ENCODE measurements around the gene TCF4. TPM values are rescaled to one million over a fixed set of nuclear protein-coding genes. Genes with fewer than 3 reads are reported as not detected.

The TCF4 gene
- 1 to 10 TPM; 7.9 to 8.9 TPM for total RNA-seq
- 1 to 10 TPM in 1 of 3 donors, under 1 TPM in 2; 0.39 to 1.1 (median 0.92) TPM for polyA plus RNA-seq
- 1.2 to 3.3 (median 2.5) reads per million in 6 experiments for total RNA-seq

DNA sequence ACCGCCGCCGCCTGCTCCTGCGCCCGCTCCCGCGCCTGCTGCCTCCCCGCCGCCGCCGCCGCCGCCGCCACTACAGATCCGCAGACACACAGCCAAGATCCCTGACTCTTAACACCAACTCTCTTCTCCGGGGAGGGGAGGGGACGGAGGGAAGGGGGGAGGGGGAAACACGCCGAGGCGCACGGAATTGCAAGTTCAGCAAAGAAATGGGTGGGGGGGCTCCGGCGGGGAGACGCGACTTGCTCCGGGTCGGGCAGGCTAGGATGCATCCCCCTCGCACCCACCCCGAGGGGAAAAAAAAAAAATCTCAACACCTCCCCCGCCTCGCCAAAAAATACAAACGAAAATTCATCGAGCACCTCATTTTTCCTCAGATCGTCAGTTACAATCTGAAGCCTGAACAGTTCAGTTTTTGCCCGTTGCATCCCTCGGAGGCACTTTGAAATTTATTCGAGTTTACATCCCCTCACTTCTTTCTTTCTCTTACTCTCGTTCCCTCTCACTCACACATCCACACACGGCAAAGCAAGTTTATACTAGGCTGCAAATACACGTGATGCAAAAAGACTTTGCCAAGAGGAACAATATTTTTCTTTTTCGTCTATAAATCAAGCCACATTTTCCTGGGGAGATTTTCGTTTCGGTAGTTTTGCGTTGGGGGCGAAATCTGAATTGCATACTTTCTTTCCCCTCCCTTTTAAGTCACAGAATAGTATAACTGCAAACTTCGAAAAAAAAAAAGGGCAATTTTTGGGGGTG is at the start of gene TCF4:
Gene TCF4 (minus strand): TSS at position 82 of the 759 bp plus-strand sequence. CDS start 1,076 bp downstream, outside the sequence.
- Mint-ChIP-seq H3K36me3 (peaks cover 0 to 5% (median 2%) of the 10 kb centered on the region in 3 donors), H3K27me3 (peaks cover 30 to 35% (median 33%) of the 10 kb centered on the region in 5 donors), H3K27ac (peak within 1 kb of the TSS; percentile 28 to 89 (median 75)), H3K4me1 (peaks cover 4 to 34% (median 21%) of the 10 kb centered on the region in 4 donors), H3K4me3 (peak within 1 kb of the TSS; percentile 75 to 95 (median 90)), H3K9me3 (peaks cover 0 to 5% (median 0%) of the 10 kb centered on the region in 9 donors)
- DNase-seq (peak in 7 of 10 donors; percentile 17 to 44 (median 31)), ATAC-seq (peak; percentile 26 to 36)
- POLR2A ChIA-PET = no interaction called here

DNA sequence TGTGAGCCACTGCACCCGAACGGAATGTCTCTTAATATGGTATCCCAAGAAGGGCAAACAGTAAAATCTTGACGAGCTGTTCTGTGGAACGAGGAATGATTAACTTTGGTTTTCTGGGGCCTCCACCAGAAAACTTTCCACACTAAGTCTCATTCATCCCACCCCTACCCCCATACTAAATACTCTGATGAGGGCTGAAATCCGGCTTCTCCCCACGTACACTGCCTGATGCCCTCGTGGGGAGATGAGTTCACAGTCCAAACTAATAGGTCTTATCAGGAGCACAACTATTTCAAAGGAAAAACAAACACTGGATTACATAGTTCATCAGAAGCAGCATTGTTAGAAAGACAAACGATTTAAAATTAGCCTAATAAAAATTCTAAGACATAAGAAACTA is 49.2 kb upstream of the TCF4 start:
- Mint-ChIP-seq H3K9me3 (peaks cover 2 to 19% (median 10%) of the 10 kb centered on the region in 9 donors), H3K4me3 (no peak overlapping the region), H3K4me1 (no peaks in the 10 kb centered on the region), H3K27ac (peak overlapping the region in 1 of 10 donors; percentile 63), H3K36me3 (peaks cover 0 to 12% (median 0%) of the 10 kb centered on the region in 3 donors), H3K27me3 (peaks cover 0 to 10% (median 3%) of the 10 kb centered on the region in 5 donors)
- POLR2A ChIA-PET = no interaction called here
- ATAC-seq = no peak
- DNase-seq = no peak

- POLR2A ChIA-PET = no interaction called here
- Mint-ChIP-seq H3K27me3 (peaks cover 0 to 10% (median 2%) of the 10 kb centered on the region in 5 donors), H3K9me3 (peaks cover 0 to 5% (median under 1%) of the 10 kb centered on the region in 9 donors), H3K4me3 (no peak overlapping the region), H3K27ac (no peak overlapping the region), H3K36me3 (peaks cover 0 to 4% (median 0%) of the 10 kb centered on the region in 3 donors), H3K4me1 (no peaks in the 10 kb centered on the region)
- DNase-seq (no peak), ATAC-seq (no peak)
These were observed 47.4 kb upstream of the TCF4 start for GRCh38 chr18:55635439-55635838.

DNA sequence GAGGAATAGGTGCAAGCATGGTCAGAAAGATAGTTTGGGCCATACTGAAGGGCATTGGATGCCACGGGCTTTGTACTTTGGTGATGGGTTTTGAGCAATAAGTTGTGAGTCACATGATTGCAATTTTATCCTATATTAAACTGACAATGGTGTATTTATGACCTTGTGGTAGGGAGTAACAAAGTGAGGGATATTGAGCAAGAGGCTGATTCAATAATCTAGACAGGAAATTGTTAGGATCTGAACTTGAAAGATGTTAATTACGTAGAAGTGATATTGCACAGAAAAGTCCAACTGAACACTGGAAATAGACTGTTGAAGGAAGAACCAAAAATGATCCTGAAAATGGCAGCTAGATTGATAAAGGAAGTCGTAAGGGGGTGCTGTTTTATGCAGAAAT is 46.6 kb upstream of the TCF4 start:
- Mint-ChIP-seq H3K4me3 (no peak overlapping the region), H3K27ac (no peak overlapping the region), H3K4me1 (no peaks in the 10 kb centered on the region), H3K36me3 (peaks cover 0 to 4% (median 0%) of the 10 kb centered on the region in 3 donors), H3K27me3 (peaks cover 0 to 10% (median 2%) of the 10 kb centered on the region in 5 donors), H3K9me3 (peaks cover 0 to 5% (median 0%) of the 10 kb centered on the region in 9 donors)
- POLR2A ChIA-PET = no interaction called here
- ATAC-seq (no peak), DNase-seq (no peak)

- Mint-ChIP-seq H3K4me1 (no peaks in the 10 kb centered on the region), H3K4me3 (no peak overlapping the region), H3K27ac (no peak overlapping the region), H3K9me3 (peaks cover 0 to 5% (median 0%) of the 10 kb centered on the region in 9 donors), H3K36me3 (peaks cover 0 to 4% (median 0%) of the 10 kb centered on the region in 3 donors), H3K27me3 (peaks cover 0 to 10% (median 2%) of the 10 kb centered on the region in 5 donors)
- ATAC-seq = no peak
- POLR2A ChIA-PET = no interaction called here
- no peak for DNase-seq
These were observed 45.0 kb upstream of the TCF4 start for GRCh38 chr18:55633032-55633431.

GRCh38 chr18:55629133-55629532 is 41.1 kb upstream of the TCF4 start:
- no peak overlapping the region for H3K27ac Mint-ChIP-seq
- H3K36me3 Mint-ChIP-seq = peaks cover 0 to 4% (median 0%) of the 10 kb centered on the region in 3 donors
- H3K9me3 Mint-ChIP-seq = peaks cover 0 to 3% (median 0%) of the 10 kb centered on the region in 9 donors
- no peaks in the 10 kb centered on the region for H3K4me1 Mint-ChIP-seq
- ATAC-seq = no peak
- DNase-seq = no peak
- peaks cover 0 to 3% (median 2%) of the 10 kb centered on the region in 5 donors for H3K27me3 Mint-ChIP-seq
- H3K4me3 Mint-ChIP-seq = no peak overlapping the region
- POLR2A ChIA-PET = no interaction called here

GRCh38 chr18:55627007-55627406 is 39.0 kb upstream of the TCF4 start:
- peaks cover 0 to 4% (median 0%) of the 10 kb centered on the region in 9 donors for H3K9me3 Mint-ChIP-seq
- no peak overlapping the region for H3K4me3 Mint-ChIP-seq
- DNase-seq = no peak
- ATAC-seq = no peak
- peaks cover 0 to 3% (median 0%) of the 10 kb centered on the region in 5 donors for H3K27me3 Mint-ChIP-seq
- H3K36me3 Mint-ChIP-seq = no peaks in the 10 kb centered on the region
- H3K27ac Mint-ChIP-seq = no peak overlapping the region
- POLR2A ChIA-PET = no interaction called here
- no peaks in the 10 kb centered on the region for H3K4me1 Mint-ChIP-seq

DNA sequence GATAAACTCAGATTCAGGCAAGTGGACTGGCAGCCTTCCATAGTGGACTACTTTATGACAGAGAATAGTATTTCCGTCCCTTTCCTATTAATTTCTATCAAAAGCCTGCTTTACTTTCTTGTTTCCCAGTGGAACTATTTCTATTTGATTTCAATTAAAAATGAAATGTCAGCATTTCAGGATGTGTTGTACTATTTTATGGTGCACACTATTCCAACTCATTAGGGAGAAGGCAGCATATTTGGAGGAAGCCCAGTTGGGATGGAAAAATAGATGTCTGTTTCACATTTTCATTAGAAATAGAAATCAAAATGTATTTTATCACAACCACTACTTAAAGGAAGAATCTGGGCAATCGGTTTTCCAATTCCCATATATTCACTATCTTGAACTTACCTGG is 37.9 kb upstream of the TCF4 start:
- H3K4me3 Mint-ChIP-seq = no peak overlapping the region
- POLR2A ChIA-PET = no interaction called here
- H3K36me3 Mint-ChIP-seq = no peaks in the 10 kb centered on the region
- H3K9me3 Mint-ChIP-seq = peaks cover 0 to 4% (median 0%) of the 10 kb centered on the region in 9 donors
- H3K27ac Mint-ChIP-seq = no peak overlapping the region
- peaks cover 0 to 3% (median 0%) of the 10 kb centered on the region in 5 donors for H3K27me3 Mint-ChIP-seq
- no peaks in the 10 kb centered on the region for H3K4me1 Mint-ChIP-seq
- no peak for ATAC-seq
- DNase-seq = no peak

DNA sequence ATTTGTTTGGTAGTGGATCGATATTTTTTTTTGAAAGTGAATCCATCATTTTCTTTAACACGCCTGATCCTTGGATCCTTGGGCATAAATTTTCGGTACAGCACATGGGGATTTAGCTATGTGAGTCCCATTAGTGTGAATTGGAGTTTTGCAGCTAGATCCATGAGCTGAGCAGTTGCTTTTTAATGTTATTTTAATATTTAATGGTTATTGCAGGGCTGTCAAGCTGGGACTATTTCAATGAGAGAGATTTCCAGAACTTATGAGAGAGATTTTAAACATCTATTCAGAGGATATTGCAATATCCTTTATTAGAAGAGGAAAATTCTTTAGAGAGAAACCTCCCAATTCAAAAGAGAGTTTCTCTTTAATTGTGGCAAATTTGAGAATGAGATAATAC is 35.6 kb upstream of the TCF4 start:
- ATAC-seq = no peak
- Mint-ChIP-seq H3K4me3 (no peak overlapping the region), H3K9me3 (peaks cover 0 to 17% (median 4%) of the 10 kb centered on the region in 9 donors), H3K27ac (no peak overlapping the region), H3K36me3 (peaks cover 0 to 5% (median 0%) of the 10 kb centered on the region in 3 donors), H3K27me3 (peaks cover 0 to 3% (median 2%) of the 10 kb centered on the region in 5 donors), H3K4me1 (no peaks in the 10 kb centered on the region)
- DNase-seq = no peak
- POLR2A ChIA-PET = no interaction called here

- no peak overlapping the region for H3K27ac Mint-ChIP-seq
- POLR2A ChIA-PET = no interaction called here
- no peaks in the 10 kb centered on the region for H3K4me1 Mint-ChIP-seq
- H3K36me3 Mint-ChIP-seq = peaks cover 0 to 3% (median 0%) of the 10 kb centered on the region in 3 donors
- H3K27me3 Mint-ChIP-seq = no peaks in the 10 kb centered on the region
- DNase-seq (no peak), ATAC-seq (no peak)
- no peak overlapping the region for H3K4me3 Mint-ChIP-seq
- H3K9me3 Mint-ChIP-seq = peaks cover 0 to 6% (median 0%) of the 10 kb centered on the region in 9 donors
These were observed 22.5 kb upstream of the TCF4 start for GRCh38 chr18:55610506-55610905.

DNA sequence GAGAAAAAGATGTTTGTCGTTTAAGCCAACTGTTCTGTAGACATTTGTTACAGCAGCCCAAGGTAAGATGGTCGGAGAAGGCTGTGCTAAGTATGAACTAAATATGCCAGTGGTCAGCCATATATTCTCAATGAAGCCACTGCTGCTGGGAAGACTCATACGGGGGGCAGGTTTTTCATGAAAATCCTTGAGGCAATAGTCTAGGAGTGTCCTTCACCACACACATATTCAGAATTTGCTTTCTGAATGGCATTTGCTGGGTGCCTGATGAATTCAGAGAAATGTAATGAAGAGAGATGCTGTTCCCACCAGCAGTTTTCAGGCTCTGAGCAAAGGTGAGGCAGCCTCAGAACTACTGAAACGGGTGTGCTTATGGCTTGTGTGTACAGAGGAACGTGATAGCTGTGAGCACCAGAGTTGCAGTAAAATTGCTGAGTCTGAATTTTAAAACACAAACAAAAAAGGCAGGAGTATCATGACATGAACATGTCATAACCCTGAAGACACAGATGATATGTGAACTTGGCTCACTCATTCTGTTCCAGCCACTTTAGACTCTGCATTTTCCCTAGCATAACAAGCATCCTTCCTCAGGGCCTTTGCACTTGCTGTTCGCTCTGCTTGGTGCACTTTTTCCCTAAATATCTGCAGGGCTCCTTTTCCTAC is 21.3 kb upstream of the TCF4 start:
- H3K36me3 Mint-ChIP-seq = no peaks in the 10 kb centered on the region
- H3K4me3 Mint-ChIP-seq = no peak overlapping the region
- POLR2A ChIA-PET = no interaction called here
- H3K27ac Mint-ChIP-seq = no peak overlapping the region
- ATAC-seq (no peak), DNase-seq (no peak)
- H3K27me3 Mint-ChIP-seq = peaks cover 0 to 4% (median 2%) of the 10 kb centered on the region in 5 donors
- no peaks in the 10 kb centered on the region for H3K4me1 Mint-ChIP-seq
- H3K9me3 Mint-ChIP-seq = peaks cover 0 to 3% (median 0%) of the 10 kb centered on the region in 9 donors

GRCh38 chr18:55608497-55608896 is 20.5 kb upstream of the TCF4 start:
- POLR2A ChIA-PET = no interaction called here
- no peaks in the 10 kb centered on the region for H3K36me3 Mint-ChIP-seq
- no peak for ATAC-seq
- H3K27me3 Mint-ChIP-seq = peaks cover 0 to 9% (median 2%) of the 10 kb centered on the region in 5 donors
- no peak overlapping the region for H3K4me3 Mint-ChIP-seq
- H3K27ac Mint-ChIP-seq = no peak overlapping the region
- no peak for DNase-seq
- H3K9me3 Mint-ChIP-seq = peaks cover 0 to 3% (median 0%) of the 10 kb centered on the region in 9 donors
- no peaks in the 10 kb centered on the region for H3K4me1 Mint-ChIP-seq

GRCh38 chr18:55607773-55608172 is 19.8 kb upstream of the TCF4 start:
- H3K4me1 Mint-ChIP-seq = no peaks in the 10 kb centered on the region
- no peaks in the 10 kb centered on the region for H3K36me3 Mint-ChIP-seq
- H3K27me3 Mint-ChIP-seq = peaks cover 0 to 9% (median 2%) of the 10 kb centered on the region in 5 donors
- ATAC-seq = no peak
- H3K9me3 Mint-ChIP-seq = peaks cover 0 to 3% (median 0%) of the 10 kb centered on the region in 9 donors
- H3K4me3 Mint-ChIP-seq = no peak overlapping the region
- no peak overlapping the region for H3K27ac Mint-ChIP-seq
- DNase-seq = no peak
- POLR2A ChIA-PET = no interaction called here
